GM19023 (cell line): ENCODE results near the gene RALGPS2.
"Not testable (repeated sequence)": the region's sequence is repeated elsewhere in the genome, so short reads cannot be mapped to it uniquely, and the experiment has no call there.

ENCODE experiments used
- ATAC-seq: cut with Tn5 transposase; IDR thresholded peaks from one replicate; pipeline ENCODE4 v1.9.1; 2021; ENCODE audit warnings: mild to moderate bottlenecking, moderate library complexity; ENCODE audit not compliant: unreplicated experiment

RALGPS2 gene

GRCh38 chr1:178939338-178940067 is 214.5 kb downstream of the RALGPS2 start:
- no peak for ATAC-seq

GRCh38 chr1:178940068-178940765 is 215.2 kb downstream of the RALGPS2 start:
- ATAC-seq = no peak

DNA sequence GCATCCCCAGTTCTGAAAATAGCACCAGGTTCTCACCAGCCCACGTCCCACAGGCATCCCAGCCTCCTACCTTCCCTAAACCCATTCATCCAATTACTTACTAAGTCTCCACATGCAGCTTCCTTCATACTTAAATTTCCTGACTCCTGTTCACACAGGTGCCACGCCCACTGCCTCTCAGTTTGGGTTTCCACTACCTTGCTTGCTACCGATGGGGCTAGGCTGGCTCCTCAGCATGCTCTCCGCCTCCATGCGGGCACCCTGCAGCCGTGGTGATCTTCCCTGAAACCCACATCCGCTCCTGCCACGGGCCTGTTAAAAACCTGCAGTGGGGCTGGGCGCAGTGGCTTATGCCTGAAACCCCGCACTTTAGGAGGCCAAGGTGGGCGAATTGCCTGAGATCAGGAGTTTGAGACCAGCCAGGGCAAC is 216.2 kb downstream of the RALGPS2 start:
- ATAC-seq = no peak

- no peak for ATAC-seq
These were observed 216.8 kb downstream of the RALGPS2 start for GRCh38 chr1:178941849-178942248.

DNA sequence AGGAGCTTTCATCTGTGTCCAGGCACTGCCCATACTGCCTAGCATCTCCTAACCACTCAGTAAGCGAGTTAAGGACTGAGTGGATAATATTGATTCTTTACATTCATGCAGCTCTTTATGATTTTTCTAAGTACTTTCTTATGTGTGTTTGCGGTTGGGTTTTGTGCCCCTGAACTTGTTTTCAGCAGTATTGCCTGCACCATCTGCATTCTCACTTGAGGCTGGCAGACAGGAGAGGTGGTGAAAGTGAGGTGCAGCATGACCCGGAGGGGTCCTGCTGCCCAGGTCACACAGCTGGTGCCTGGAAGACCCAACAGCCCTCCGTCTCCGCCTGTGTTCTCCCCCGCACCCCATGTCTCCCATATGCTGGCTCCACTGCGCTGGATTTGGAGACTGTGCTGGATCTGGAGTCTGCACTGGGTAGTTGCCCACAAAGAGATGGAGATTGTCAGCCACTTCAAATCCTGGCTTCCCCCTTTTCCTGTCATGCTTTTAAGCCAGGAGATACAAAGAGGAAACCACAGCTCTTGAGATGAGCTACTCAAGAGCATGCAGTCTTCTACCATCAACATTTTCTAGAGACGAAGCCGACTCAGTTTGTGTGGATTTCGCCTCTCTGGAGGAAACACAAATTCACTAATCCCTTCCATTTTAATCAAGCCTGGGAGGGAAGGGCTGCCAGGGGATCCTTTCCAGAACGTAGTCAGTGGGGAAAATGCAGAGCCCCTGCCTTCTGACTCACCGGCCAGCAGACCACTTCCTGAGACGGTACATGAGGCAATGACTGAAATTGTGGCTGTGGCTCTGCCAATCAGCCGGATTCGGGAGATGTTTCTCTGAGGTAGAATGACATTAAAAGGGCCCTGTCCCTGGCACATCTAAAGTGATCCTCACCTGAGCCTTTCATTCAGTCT is 217.5 kb downstream of the RALGPS2 start:
- ATAC-seq = no peak

- ATAC-seq = no peak
These were observed 219.7 kb downstream of the RALGPS2 start for GRCh38 chr1:178944729-178945128.

- ATAC-seq = no peak
These were observed 220.8 kb downstream of the RALGPS2 start for GRCh38 chr1:178945763-178946266.

DNA sequence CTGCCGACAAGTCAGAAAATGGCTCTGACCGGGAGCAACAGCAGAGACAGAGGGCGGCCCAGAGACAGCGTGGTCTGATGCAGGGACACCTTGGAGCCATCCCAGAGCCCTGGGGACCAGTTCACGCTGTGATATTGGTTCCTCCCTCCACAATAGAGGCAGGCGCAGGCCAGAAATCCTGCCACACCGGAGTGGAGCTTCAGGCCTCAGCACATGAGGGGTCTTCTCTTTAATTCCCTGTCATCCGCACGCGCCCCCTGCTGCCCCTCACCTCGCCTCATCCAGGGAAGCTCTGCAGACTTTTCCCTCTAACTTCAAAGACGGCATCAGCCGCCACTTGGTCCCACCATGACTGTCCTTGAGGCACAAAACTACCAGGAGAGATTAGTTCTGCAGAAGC is 221.4 kb downstream of the RALGPS2 start:
- ATAC-seq = no peak

- no peak for ATAC-seq
These were observed 222.0 kb downstream of the RALGPS2 start for GRCh38 chr1:178946855-178947676.

DNA sequence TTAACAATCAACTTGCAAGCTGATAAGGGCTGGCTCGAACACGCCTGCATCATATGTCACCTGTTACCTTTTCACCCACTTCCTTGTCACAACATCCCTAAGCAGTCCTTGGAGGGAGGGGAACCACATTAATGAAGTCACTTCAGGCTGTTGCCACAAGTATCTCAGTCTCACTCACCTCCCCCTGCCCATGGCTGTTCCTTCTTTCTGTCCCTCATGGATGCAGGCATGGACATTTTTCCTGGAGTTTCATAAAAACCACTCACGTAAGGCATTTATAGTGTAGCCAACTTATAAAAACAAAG is 222.6 kb downstream of the RALGPS2 start:
- ATAC-seq = no peak

GRCh38 chr1:178948676-178949075 is 223.6 kb downstream of the RALGPS2 start:
- ATAC-seq = no peak

DNA sequence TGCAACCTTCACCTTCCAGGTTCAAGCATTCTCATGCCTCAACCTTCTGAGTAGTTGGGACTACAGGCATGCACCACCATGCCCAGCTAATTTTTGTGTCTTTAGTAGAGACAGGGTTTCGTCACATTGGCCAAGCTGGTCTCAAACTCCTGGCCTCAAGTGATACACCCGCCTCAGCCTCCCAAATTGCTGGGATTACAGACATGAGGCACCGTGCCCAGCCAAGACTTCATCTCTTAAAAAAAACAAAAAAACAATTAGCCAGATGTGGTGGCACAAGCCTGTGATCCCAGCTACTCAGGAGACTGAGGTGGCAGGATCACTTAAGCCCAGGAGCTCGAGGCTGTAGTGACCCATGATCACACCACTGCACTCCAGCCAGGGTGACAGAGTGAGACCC is 224.8 kb downstream of the RALGPS2 start:
- ATAC-seq = not testable (repeated sequence)

DNA sequence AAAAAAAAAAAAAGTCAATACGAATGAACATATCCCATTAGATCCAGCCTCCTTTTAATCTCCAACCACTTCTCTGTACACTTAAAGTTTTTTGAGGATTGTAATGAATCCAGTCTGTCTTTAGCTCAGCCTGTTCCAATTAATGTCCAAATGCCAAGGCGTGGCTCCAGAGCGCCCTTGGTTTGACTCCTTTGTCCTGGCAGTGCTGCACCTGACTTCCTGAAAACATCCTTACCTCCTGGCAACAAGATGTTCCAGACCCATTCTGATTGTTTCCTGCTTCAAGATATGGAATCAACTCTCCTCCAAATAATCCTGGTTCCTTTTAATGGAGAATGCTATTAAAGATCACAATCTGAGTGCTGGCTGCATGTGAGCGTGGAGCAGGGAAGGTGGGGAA is 226.6 kb downstream of the RALGPS2 start:
- no peak for ATAC-seq

DNA sequence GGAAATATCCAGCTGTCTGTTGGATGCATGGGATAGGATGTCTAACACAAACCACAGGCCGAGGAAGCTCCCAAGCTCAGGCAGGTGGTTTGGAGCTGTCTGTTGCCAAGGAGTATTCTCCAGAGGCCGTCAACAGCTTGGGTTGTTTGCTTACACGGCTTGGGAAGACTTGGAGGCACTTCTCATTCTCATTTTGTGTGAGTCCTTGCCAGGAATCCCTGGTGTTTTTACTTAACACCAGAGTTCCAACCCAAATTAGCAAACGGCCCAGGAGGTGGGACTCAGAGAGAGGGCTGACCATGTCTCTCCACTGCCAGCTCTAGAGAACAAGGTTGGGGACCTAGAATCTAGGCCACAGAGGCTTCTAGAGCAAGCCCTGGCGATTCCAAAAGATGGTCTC is 228.0 kb downstream of the RALGPS2 start:
- ATAC-seq = no peak

DNA sequence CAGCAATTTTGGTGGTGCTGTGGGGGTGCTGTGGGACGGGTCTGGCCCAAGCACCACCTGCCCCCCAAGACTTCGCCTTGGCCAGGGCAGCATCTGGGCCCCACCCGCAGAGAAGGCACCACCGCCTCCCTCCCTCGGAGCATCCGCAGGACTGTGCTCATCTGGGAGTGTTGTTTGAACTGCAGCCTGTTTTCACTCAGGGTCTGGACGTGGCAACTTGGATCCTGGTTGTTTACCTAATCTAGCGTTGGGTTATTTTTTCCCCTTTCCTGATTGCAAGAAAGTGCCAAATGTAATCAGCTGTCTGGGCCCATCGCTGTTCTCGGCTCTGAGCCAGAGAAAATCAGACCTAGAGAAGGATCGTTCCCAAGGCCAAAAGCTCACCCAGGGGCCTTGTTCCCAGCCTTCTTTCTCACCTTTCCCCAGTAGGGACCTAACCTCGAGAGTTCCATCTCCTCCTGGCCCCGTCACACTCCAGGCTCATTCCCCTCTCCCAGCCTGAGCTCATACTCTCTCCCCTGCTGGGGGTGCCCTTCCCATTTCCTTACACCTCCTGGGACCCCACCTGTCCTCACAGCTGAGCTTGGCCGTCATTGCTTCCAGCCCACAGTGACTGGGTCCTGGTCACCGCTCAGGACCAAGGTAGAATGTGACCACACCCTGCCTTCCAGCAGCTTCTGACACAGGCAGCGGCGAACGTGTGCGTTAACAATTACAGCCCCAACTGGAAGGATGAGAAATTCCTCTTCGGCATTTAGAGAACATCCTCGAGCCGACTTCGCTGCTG is 228.7 kb downstream of the RALGPS2 start:
- ATAC-seq = no peak

DNA sequence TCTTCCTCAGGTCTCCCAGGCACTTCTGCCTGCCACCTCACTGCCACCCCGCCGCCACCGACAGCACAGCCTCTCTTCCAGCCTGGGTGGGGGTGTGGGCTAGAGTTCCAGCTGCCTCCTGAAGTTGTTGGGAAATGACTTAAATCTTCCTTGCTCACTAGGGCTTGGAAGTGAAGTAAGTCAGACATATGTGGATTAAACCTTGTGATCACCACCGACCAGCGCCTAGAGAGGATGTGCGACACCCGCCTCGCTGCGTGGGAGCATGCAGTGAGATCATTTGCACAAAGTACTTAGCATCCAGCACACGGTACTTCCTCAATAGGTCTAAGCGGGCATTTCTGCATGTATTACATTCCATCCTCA is 229.3 kb downstream of the RALGPS2 start:
- no peak for ATAC-seq

DNA sequence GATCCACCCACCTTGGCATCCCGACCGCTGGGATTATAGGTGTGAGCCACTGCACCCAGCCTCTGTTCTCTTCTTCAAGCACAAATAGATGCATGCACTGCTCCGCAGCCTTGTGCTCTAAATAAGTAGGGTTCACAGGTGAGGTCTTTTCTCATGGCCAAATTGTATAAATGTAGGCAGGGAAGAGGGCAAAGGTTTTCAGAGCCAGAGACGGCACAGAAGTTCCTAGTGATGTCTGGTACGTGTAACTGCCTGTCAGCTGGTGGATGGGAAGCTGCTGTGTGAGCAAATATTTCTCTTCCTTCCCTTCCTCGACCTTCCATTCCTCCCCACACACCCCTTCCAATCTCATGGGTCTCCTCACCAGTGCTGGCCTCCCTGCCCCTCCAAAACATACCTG is 229.9 kb downstream of the RALGPS2 start:
- ATAC-seq = no peak

- no peak for ATAC-seq
These were observed 230.4 kb downstream of the RALGPS2 start for GRCh38 chr1:178955391-178955954.

- ATAC-seq = no peak
These were observed 233.4 kb downstream of the RALGPS2 start for GRCh38 chr1:178958491-178958890.
